ENCODE results near the gene GPR78.
A peak's percentile ranks its signal among the peaks of the same experiment; 100 is the strongest.

GRCh38 chr4:8593264-8594096 lies 13.3 kb downstream of the GPR78 start:
- TF ChIP-seq, protein P1, sequence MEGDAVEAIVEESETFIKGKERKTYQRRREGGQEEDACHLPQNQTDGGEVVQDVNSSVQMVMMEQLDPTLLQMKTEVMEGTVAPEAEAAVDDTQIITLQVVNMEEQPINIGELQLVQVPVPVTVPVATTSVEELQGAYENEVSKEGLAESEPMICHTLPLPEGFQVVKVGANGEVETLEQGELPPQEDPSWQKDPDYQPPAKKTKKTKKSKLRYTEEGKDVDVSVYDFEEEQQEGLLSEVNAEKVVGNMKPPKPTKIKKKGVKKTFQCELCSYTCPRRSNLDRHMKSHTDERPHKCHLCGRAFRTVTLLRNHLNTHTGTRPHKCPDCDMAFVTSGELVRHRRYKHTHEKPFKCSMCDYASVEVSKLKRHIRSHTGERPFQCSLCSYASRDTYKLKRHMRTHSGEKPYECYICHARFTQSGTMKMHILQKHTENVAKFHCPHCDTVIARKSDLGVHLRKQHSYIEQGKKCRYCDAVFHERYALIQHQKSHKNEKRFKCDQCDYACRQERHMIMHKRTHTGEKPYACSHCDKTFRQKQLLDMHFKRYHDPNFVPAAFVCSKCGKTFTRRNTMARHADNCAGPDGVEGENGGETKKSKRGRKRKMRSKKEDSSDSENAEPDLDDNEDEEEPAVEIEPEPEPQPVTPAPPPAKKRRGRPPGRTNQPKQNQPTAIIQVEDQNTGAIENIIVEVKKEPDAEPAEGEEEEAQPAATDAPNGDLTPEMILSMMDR (IDR thresholded peaks at IDR 0.05; ENCODE audit: control extremely low read depth in 1 of 3, insufficient read depth in 1 of 3, low read depth in 1 of 3, low read length in 3 of 3) = no peak
- TF ChIP-seq YY1 (IDR thresholded peaks at IDR 0.05; ENCODE audit: low read depth, low read length) = no peak
- TF ChIP-seq CEBPB (IDR thresholded peaks at IDR 0.05; ENCODE audit: low read depth, low read length) = no peak
- TF ChIP-seq PHF8 (conservative IDR thresholded peaks at IDR 0.05; ENCODE audit: low read depth, low read length) = no peak
- no peak for TF ChIP-seq POLR2AphosphoS5 (IDR thresholded peaks at IDR 0.05; ENCODE audit: low read depth, low read length)
- TF ChIP-seq MAFK (IDR thresholded peaks at IDR 0.05; ENCODE audit: low read depth, low read length) = peak; percentile 4; the same call in 1 of the 2 replicates
- no peak for TF ChIP-seq SUZ12 (IDR thresholded peaks at IDR 0.05; ENCODE audit: low read length)
- no peak for TF ChIP-seq EZH2 (IDR thresholded peaks at IDR 0.05; ENCODE audit: low read depth, low read length, severe bottlenecking)
- TF ChIP-seq, protein P2, sequence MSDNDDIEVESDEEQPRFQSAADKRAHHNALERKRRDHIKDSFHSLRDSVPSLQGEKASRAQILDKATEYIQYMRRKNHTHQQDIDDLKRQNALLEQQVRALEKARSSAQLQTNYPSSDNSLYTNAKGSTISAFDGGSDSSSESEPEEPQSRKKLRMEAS (IDR thresholded peaks at IDR 0.05) = no peak
- no peak for TF ChIP-seq TAF1 (IDR thresholded peaks at IDR 0.05; ENCODE audit: low read depth, low read length)
- TF ChIP-seq KDM1A (IDR thresholded peaks at IDR 0.05; ENCODE audit: borderline replicate concordance, low read length) = no peak
- TF ChIP-seq EP300 (IDR thresholded peaks at IDR 0.05; ENCODE audit: borderline replicate concordance in 1 of 2, low read depth in 2 of 2, low read length in 2 of 2) = no peak
- TF ChIP-seq RXRA (IDR thresholded peaks at IDR 0.05; ENCODE audit: insufficient read depth, low read depth, low read length) = no peak

Data from H1 (cell line).